ENCODE data around the gene PFDN4.

Gene PFDN4

DNA sequence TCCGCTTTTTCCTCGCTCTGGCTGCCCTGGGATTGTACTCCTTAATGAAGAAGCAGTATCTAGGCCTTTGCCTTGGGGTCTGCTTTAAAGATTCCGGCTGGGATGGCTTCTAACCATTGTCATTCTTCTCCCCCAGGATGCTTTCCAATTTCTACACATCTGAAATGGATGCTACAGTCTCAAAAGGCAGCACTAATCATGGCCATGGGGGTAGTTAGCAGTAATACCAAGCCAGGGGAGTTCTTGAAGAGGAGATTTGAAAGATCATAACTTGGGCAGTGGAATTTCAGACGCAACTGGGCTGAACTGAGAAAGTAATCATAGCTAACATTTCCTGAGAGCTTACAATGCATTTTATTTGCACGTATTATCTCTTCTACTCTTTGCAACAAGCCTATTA, 3.4 kb upstream of the PFDN4 start:
- H3K27ac ChIP-seq (ENCODE audit: low read depth, low read length) = no peak overlapping the region
- no peaks in the 10 kb centered on the region for H3K27me3 ChIP-seq (ENCODE audit: control insufficient read depth, insufficient read depth, low read length)
- H3K9me3 ChIP-seq (ENCODE audit: control insufficient read depth, insufficient read depth, low read depth, low read length) = no peaks in the 10 kb centered on the region
- H3K4me3 ChIP-seq (ENCODE audit: low read depth, low read length) = no peak overlapping the region
- no peak overlapping the region for H3K9ac ChIP-seq (ENCODE audit: low read length)
- peaks cover 7% of the 10 kb centered on the region for H3K4me1 ChIP-seq (ENCODE audit: control insufficient read depth, insufficient read depth, low read length)
- H3K36me3 ChIP-seq (ENCODE audit: control insufficient read depth, insufficient read depth, low read length) = no peaks in the 10 kb centered on the region

DNA sequence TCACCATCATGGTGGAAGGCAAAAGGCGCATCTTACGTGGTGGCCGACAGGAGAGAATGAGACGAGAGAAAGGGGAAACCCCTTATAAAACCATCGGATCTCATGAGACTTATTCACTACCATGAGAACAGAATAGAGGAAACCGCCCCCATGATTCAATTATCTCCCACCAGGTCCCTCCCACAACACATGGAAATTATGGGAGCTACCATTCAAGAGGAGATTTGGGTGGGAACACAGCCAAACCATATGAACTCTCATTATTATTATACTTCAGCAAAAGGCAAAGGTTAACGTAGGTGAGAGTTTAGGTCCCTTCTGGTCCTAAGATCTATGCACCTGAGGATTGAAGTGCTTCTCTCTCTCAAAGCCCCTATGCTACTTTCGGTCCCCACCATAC, 2.4 kb upstream of the PFDN4 start:
- no peak overlapping the region for H3K27ac ChIP-seq (ENCODE audit: low read depth, low read length)
- peaks cover 10% of the 10 kb centered on the region for H3K4me1 ChIP-seq (ENCODE audit: control insufficient read depth, insufficient read depth, low read length)
- no peak overlapping the region for H3K4me3 ChIP-seq (ENCODE audit: low read depth, low read length)
- no peak overlapping the region for H3K9ac ChIP-seq (ENCODE audit: low read length)
- no peaks in the 10 kb centered on the region for H3K9me3 ChIP-seq (ENCODE audit: control insufficient read depth, insufficient read depth, low read depth, low read length)
- no peaks in the 10 kb centered on the region for H3K27me3 ChIP-seq (ENCODE audit: control insufficient read depth, insufficient read depth, low read length)
- 0 out of 2 replicates have a peak, but pooled peaks cover 3% of the 10 kb centered on the region for H3K36me3 ChIP-seq (ENCODE audit: control insufficient read depth, insufficient read depth, low read length)

GRCh38 chr20:54207053-54207742, 689 bp upstream of the PFDN4 start:
- no peaks in the 10 kb centered on the region for H3K9me3 ChIP-seq (ENCODE audit: control insufficient read depth, insufficient read depth, low read depth, low read length)
- peak overlapping the region; percentile 94 for H3K4me3 ChIP-seq (ENCODE audit: low read depth, low read length)
- H3K27ac ChIP-seq (ENCODE audit: low read depth, low read length) = peak overlapping the region; percentile 100; the same call in 1 of the 2 replicates
- H3K4me1 ChIP-seq (ENCODE audit: control insufficient read depth, insufficient read depth, low read length) = peaks cover 10% of the 10 kb centered on the region
- no peaks in the 10 kb centered on the region for H3K27me3 ChIP-seq (ENCODE audit: control insufficient read depth, insufficient read depth, low read length)
- H3K36me3 ChIP-seq (ENCODE audit: control insufficient read depth, insufficient read depth, low read length) = peaks cover 14% of the 10 kb centered on the region
- H3K9ac ChIP-seq (ENCODE audit: low read length) = peak overlapping the region; percentile 100

DNA sequence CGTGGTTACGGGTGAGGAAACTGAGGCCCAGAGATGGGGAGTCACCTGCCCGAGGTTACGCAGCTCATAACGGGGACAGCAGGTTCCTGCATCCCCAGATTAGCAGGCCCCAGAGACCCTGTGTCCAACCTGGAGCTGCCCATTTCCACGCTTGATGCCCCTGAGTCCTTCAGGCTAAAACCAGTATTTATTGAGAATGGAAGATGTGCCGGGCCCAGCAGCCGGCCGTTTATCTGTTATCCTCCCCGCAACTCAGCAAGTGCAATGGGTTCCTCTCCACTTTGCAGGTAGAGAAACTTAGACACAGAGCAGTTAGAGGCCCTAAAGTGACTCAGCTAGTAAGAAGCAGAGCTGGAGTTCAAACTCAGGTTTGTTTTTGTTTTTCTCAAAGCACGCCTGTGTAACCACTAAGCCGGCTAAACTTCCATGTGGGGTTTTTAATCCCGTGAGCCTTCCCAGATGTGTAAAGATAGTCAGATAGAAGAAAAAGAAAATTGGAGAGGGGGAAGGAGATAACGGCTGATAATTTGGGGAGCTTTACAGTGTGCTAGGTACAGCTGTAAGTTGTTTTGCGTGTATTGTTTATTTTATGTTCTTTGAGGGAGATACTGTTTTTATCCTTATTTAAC, 775 bp downstream of the PFDN4 start:
- H3K27me3 ChIP-seq (ENCODE audit: control insufficient read depth, insufficient read depth, low read length) = no peaks in the 10 kb centered on the region
- peak overlapping the region; percentile 100 for H3K9ac ChIP-seq (ENCODE audit: low read length)
- no peaks in the 10 kb centered on the region for H3K9me3 ChIP-seq (ENCODE audit: control insufficient read depth, insufficient read depth, low read depth, low read length)
- peak overlapping the region; percentile 100 for H3K27ac ChIP-seq (ENCODE audit: low read depth, low read length)
- H3K4me1 ChIP-seq (ENCODE audit: control insufficient read depth, insufficient read depth, low read length) = peaks cover 10% of the 10 kb centered on the region
- H3K36me3 ChIP-seq (ENCODE audit: control insufficient read depth, insufficient read depth, low read length) = peaks cover 14% of the 10 kb centered on the region
- peak overlapping the region; percentile 94 for H3K4me3 ChIP-seq (ENCODE audit: low read depth, low read length)

DNA sequence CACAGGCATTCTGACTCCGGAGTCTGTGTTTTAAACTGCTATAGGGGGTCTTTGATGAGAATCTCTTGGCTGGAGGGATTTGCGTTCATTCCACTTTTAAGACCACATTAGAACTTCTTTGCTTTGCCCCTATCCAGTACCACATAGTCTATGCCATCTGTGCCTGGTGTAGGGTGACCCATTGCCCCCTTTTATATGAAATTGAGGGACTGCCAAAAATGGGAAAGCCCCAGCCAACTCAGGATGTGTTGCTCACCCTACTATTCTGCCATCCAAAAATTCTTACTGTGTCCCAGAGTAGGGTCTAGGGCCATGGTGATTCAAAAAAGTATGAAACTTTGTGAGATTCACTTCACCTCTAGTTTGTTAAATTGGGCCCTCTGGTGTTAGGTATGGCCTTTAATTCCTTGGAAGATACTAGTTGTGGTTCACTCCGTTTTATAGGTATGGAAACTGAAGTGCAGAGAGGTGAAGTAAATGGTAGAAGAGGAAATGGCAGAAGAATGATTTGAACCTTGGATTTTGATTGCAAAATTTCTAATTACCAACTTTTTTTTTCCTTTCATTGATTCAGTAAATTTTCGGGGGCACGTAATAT, 1.4 kb downstream of the PFDN4 start:
- no peaks in the 10 kb centered on the region for H3K9me3 ChIP-seq (ENCODE audit: control insufficient read depth, insufficient read depth, low read depth, low read length)
- H3K27me3 ChIP-seq (ENCODE audit: control insufficient read depth, insufficient read depth, low read length) = no peaks in the 10 kb centered on the region
- H3K36me3 ChIP-seq (ENCODE audit: control insufficient read depth, insufficient read depth, low read length) = peaks cover 14% of the 10 kb centered on the region
- peaks cover 10% of the 10 kb centered on the region for H3K4me1 ChIP-seq (ENCODE audit: control insufficient read depth, insufficient read depth, low read length)
- H3K4me3 ChIP-seq (ENCODE audit: low read depth, low read length) = peak overlapping the region; percentile 94
- peak overlapping the region; percentile 100 for H3K9ac ChIP-seq (ENCODE audit: low read length)
- 0 out of 2 replicates have a peak overlapping the region, but pooled peaks have one; percentile 100 for H3K27ac ChIP-seq (ENCODE audit: low read depth, low read length)

DNA sequence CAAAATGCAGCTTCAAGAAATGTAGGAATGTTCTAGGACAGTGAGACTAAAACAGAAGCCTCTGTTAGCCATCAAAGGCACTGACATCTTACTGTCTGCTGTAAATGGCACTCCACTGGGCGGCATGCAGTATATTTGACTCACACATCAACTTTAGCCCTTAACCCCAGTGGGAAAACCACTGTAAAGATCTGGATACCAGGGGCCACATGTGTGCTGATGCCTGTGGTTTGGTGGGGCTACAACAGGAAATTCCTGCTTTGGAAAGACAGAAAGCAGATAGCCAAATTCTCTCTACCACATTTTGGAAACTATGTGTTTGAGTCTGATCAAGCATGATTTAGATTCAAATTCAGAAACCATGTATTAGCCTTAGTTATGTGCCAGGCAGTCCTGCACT, 4.3 kb downstream of the PFDN4 start:
- no peak overlapping the region for H3K27ac ChIP-seq (ENCODE audit: low read depth, low read length)
- H3K9ac ChIP-seq (ENCODE audit: low read length) = no peak overlapping the region
- no peak overlapping the region for H3K4me3 ChIP-seq (ENCODE audit: low read depth, low read length)
- no peaks in the 10 kb centered on the region for H3K9me3 ChIP-seq (ENCODE audit: control insufficient read depth, insufficient read depth, low read depth, low read length)
- peaks cover 10% of the 10 kb centered on the region for H3K4me1 ChIP-seq (ENCODE audit: control insufficient read depth, insufficient read depth, low read length)
- no peaks in the 10 kb centered on the region for H3K27me3 ChIP-seq (ENCODE audit: control insufficient read depth, insufficient read depth, low read length)
- peaks cover 39% of the 10 kb centered on the region for H3K36me3 ChIP-seq (ENCODE audit: control insufficient read depth, insufficient read depth, low read length)

DNA sequence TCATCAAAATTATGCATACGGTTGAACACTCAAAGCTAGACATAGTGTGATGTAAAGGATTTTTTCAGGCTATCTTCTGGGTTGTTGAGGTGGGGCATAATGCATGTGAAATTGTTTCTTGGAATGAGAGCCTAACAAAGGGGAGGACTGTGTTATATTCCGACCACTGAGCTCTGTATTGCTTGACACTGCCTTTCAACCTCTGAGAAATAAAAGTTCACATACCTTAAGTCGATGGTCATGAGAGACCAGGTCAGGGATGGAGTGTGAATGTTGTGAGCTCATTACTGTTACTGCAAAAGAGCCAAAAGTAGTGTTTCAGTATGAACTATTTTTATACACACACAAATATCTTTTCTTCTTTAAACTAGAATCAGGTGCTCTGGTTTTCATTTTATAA, 5.0 kb downstream of the PFDN4 start:
- H3K4me1 ChIP-seq (ENCODE audit: control insufficient read depth, insufficient read depth, low read length) = peaks cover 10% of the 10 kb centered on the region
- H3K4me3 ChIP-seq (ENCODE audit: low read depth, low read length) = no peak overlapping the region
- H3K27ac ChIP-seq (ENCODE audit: low read depth, low read length) = no peak overlapping the region
- H3K9me3 ChIP-seq (ENCODE audit: control insufficient read depth, insufficient read depth, low read depth, low read length) = no peaks in the 10 kb centered on the region
- peaks cover 42% of the 10 kb centered on the region for H3K36me3 ChIP-seq (ENCODE audit: control insufficient read depth, insufficient read depth, low read length)
- no peaks in the 10 kb centered on the region for H3K27me3 ChIP-seq (ENCODE audit: control insufficient read depth, insufficient read depth, low read length)
- H3K9ac ChIP-seq (ENCODE audit: low read length) = no peak overlapping the region

- Histone ChIP-seq H3K4me3 (ENCODE audit: low read depth, low read length) (no peak overlapping the region), H3K4me1 (ENCODE audit: control insufficient read depth, insufficient read depth, low read length) (peaks cover 3% of the 10 kb centered on the region), H3K36me3 (ENCODE audit: control insufficient read depth, insufficient read depth, low read length) (peaks cover 45% of the 10 kb centered on the region), H3K9me3 (ENCODE audit: control insufficient read depth, insufficient read depth, low read depth, low read length) (no peaks in the 10 kb centered on the region), H3K27ac (ENCODE audit: low read depth, low read length) (no peak overlapping the region), H3K9ac (ENCODE audit: low read length) (no peak overlapping the region), H3K27me3 (ENCODE audit: control insufficient read depth, insufficient read depth, low read length) (no peaks in the 10 kb centered on the region)
Observed at GRCh38 chr20:54214566-54214965, 6.7 kb downstream of the PFDN4 start.

- peaks cover 43% of the 10 kb centered on the region for H3K36me3 ChIP-seq (ENCODE audit: control insufficient read depth, insufficient read depth, low read length)
- no peak overlapping the region for H3K9ac ChIP-seq (ENCODE audit: low read length)
- no peaks in the 10 kb centered on the region for H3K4me1 ChIP-seq (ENCODE audit: control insufficient read depth, insufficient read depth, low read length)
- no peak overlapping the region for H3K4me3 ChIP-seq (ENCODE audit: low read depth, low read length)
- H3K27me3 ChIP-seq (ENCODE audit: control insufficient read depth, insufficient read depth, low read length) = no peaks in the 10 kb centered on the region
- H3K27ac ChIP-seq (ENCODE audit: low read depth, low read length) = no peak overlapping the region
- H3K9me3 ChIP-seq (ENCODE audit: control insufficient read depth, insufficient read depth, low read depth, low read length) = no peaks in the 10 kb centered on the region
Observed at GRCh38 chr20:54215157-54215789, 7.4 kb downstream of the PFDN4 start.

GRCh38 chr20:54217762-54218161, 9.9 kb downstream of the PFDN4 start:
- no peaks in the 10 kb centered on the region for H3K9me3 ChIP-seq (ENCODE audit: control insufficient read depth, insufficient read depth, low read depth, low read length)
- H3K27me3 ChIP-seq (ENCODE audit: control insufficient read depth, insufficient read depth, low read length) = no peaks in the 10 kb centered on the region
- peaks cover 31% of the 10 kb centered on the region for H3K36me3 ChIP-seq (ENCODE audit: control insufficient read depth, insufficient read depth, low read length)
- no peak overlapping the region for H3K27ac ChIP-seq (ENCODE audit: low read depth, low read length)
- no peak overlapping the region for H3K9ac ChIP-seq (ENCODE audit: low read length)
- peaks cover 7% of the 10 kb centered on the region; the same call in 1 of the 2 replicates for H3K4me1 ChIP-seq (ENCODE audit: control insufficient read depth, insufficient read depth, low read length)
- no peak overlapping the region for H3K4me3 ChIP-seq (ENCODE audit: low read depth, low read length)

DNA sequence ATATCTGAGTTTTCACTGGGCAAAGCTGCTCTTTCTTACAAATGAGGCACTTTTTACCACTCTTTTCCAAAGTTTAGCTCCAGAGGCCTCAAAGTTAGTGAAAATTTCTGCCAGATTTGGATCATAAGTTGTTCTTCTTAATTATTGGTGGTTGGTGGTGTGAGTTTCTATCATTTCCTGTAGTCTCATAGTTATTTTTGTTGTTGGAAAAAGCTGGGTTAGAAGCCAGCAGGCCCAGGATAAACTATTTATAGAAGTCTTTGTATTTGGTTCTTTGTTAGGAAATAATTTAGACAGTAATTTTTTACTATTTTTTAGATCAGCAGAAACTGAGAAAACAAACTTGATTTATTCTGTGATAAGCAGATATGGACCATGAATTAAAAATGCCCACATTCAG, 10.6 kb downstream of the PFDN4 start:
- Histone ChIP-seq H3K27me3 (ENCODE audit: control insufficient read depth, insufficient read depth, low read length) (no peaks in the 10 kb centered on the region), H3K4me1 (ENCODE audit: control insufficient read depth, insufficient read depth, low read length) (peaks cover 11% of the 10 kb centered on the region; the same call in 1 of the 2 replicates), H3K36me3 (ENCODE audit: control insufficient read depth, insufficient read depth, low read length) (peaks cover 31% of the 10 kb centered on the region), H3K9ac (ENCODE audit: low read length) (no peak overlapping the region), H3K9me3 (ENCODE audit: control insufficient read depth, insufficient read depth, low read depth, low read length) (no peaks in the 10 kb centered on the region), H3K4me3 (ENCODE audit: low read depth, low read length) (no peak overlapping the region), H3K27ac (ENCODE audit: low read depth, low read length) (no peak overlapping the region)

All from HUES6 (cell line).